Upper lobe of right lung (tissue), 1 donor: ENCODE results near the gene YKT6. TPM values are rescaled to one million over a fixed set of nuclear protein-coding genes. Genes with fewer than 3 reads are reported as not detected.

Source experiments
- ATAC-seq: fragments of 200-7000 bp; cut with Tn5 transposase; one replicate; pipeline ENCODE4 v1.9.1; 2020; ENCODE audit warnings: mild to moderate bottlenecking, moderate library complexity
- DNase-seq: peaks from one replicate; pipeline ENCODE4 v3.0.0-alpha.2; 2020
- H3K27ac ChIP-seq: fragments of 200-600 bp; one replicate; pipeline ENCODE4 v1.8.0; 2022
- H3K27me3 ChIP-seq: fragments of 200-600 bp; one replicate; pipeline ENCODE4 v1.8.0; 2022; ENCODE audit warnings: mild to moderate bottlenecking
- H3K36me3 ChIP-seq: fragments of 200-600 bp; one replicate; pipeline ENCODE4 v1.8.0; 2022
- H3K4me1 ChIP-seq: fragments of 200-600 bp; one replicate; pipeline ENCODE4 v1.8.0; 2022
- H3K4me3 ChIP-seq: fragments of 200-600 bp; one replicate; pipeline ENCODE4 v1.8.0; 2022; ENCODE audit warnings: mild to moderate bottlenecking
- H3K9me3 ChIP-seq: fragments of 200-600 bp; one replicate; pipeline ENCODE4 v1.8.0; 2022
- intact Hi-C: fragments of 100-400 bp; cut with DNase I; formaldehyde crosslinking; loops from one replicate; pipeline ENCODE4 v1.11.0; 2022
- total RNA-seq: library from RNA; stranded (reverse); fragmentation: NEBNext Ultra II Directional; extraction: Animal tissue kit (Norgen Biotek cat#: 25700); gene quantifications from one replicate; pipeline ENCODE4 v1.2.1, GENCODE V29; 2021
- TF ChIP-seq, protein P1 (sequence below): fragments of 200-600 bp; IDR thresholded peaks from one replicate; pipeline ENCODE4 v1.8.0; 2022; ENCODE audit warnings: antibody characterized with exemption
- donor health status: DM: no; HTN: yes; CAD: no; lungs with severe emphysema.

Gene YKT6
- total RNA-seq, 1 donor from 2014 or later = 54.7 TPM

DNA sequence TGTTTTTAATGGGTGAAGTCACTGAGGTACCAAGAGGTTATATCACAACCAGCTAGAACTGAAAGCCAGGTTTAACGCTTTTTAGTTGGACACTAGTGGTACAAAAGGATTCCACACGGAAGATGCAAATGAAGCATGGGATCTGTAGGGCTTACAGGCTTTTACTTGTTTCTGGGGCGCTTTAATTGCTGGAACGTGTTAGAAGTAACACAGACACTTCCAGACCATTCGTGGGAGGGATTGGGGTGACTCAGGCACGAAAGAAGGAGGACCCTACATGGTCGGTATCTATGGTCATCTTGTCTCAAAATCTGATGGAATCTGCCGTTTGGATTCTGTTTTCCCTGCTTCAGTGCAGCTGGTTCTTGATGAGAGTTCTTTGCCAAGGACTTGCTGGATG, 1.0 kb downstream of the YKT6 start:
- peaks cover 27% of the 10 kb centered on the region for H3K36me3 ChIP-seq
- H3K27ac ChIP-seq = no peak overlapping the region
- ATAC-seq (no peak), DNase-seq (no peak)
- peak overlapping the region; percentile 83 for H3K4me3 ChIP-seq
- H3K4me1 ChIP-seq = peaks cover 14% of the 10 kb centered on the region
- intact Hi-C loops = no loop called here
- H3K27me3 ChIP-seq = no peaks in the 10 kb centered on the region
- TF ChIP-seq, protein P1, sequence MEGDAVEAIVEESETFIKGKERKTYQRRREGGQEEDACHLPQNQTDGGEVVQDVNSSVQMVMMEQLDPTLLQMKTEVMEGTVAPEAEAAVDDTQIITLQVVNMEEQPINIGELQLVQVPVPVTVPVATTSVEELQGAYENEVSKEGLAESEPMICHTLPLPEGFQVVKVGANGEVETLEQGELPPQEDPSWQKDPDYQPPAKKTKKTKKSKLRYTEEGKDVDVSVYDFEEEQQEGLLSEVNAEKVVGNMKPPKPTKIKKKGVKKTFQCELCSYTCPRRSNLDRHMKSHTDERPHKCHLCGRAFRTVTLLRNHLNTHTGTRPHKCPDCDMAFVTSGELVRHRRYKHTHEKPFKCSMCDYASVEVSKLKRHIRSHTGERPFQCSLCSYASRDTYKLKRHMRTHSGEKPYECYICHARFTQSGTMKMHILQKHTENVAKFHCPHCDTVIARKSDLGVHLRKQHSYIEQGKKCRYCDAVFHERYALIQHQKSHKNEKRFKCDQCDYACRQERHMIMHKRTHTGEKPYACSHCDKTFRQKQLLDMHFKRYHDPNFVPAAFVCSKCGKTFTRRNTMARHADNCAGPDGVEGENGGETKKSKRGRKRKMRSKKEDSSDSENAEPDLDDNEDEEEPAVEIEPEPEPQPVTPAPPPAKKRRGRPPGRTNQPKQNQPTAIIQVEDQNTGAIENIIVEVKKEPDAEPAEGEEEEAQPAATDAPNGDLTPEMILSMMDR = no peak
- no peaks in the 10 kb centered on the region for H3K9me3 ChIP-seq

DNA sequence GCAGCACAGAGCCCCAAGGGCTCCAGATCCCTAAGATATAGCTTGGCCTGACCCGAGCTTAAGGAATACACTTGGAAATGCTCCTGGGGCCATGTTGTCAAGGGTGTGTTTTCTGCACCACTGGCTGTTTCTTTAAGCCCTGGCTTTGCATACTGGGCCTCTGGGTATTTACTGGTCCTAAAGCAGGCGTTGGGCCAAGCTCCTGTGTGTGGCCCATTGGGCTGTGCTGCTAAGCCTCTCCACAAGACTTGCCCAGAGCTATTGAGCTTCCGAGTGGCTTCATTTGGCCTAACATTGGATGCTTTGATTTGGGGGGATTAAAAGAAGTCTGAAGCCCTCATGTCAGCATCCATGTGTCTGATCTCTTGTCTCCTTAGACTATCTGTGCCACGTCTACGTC, 5.2 kb downstream of the YKT6 start:
- no peak overlapping the region for H3K4me3 ChIP-seq
- ATAC-seq (no peak), DNase-seq (peak; percentile 34)
- TF ChIP-seq, protein P1 = no peak
- no peak overlapping the region for H3K27ac ChIP-seq
- no peaks in the 10 kb centered on the region for H3K9me3 ChIP-seq
- H3K27me3 ChIP-seq = no peaks in the 10 kb centered on the region
- H3K36me3 ChIP-seq = peaks cover 69% of the 10 kb centered on the region
- H3K4me1 ChIP-seq = peaks cover 14% of the 10 kb centered on the region
- intact Hi-C loops = no loop called here

DNA sequence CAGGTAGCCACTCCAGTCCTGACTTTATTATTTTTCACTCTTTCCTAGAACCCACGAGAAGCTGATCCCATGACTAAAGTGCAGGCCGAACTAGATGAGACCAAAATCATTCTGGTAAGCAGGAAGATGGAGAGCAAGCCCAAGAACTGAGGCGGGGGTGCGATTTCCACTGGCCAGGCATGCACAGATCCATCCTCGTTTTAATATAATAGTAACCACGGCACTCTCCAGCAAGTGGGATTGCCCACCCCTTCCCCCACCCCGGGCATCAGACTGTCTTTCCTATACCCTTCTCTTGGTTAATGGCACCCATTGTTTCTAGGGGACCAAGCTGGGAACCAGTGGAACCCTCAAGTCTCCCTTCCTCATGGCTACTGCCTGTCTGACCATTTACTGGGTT, 7.3 kb downstream of the YKT6 start:
- intact Hi-C loops = no loop called here
- H3K9me3 ChIP-seq = no peaks in the 10 kb centered on the region
- H3K36me3 ChIP-seq = peaks cover 90% of the 10 kb centered on the region
- no peaks in the 10 kb centered on the region for H3K4me1 ChIP-seq
- no peaks in the 10 kb centered on the region for H3K27me3 ChIP-seq
- H3K27ac ChIP-seq = no peak overlapping the region
- DNase-seq (peak; percentile 21), ATAC-seq (no peak)
- TF ChIP-seq, protein P1 = no peak
- no peak overlapping the region for H3K4me3 ChIP-seq

DNA sequence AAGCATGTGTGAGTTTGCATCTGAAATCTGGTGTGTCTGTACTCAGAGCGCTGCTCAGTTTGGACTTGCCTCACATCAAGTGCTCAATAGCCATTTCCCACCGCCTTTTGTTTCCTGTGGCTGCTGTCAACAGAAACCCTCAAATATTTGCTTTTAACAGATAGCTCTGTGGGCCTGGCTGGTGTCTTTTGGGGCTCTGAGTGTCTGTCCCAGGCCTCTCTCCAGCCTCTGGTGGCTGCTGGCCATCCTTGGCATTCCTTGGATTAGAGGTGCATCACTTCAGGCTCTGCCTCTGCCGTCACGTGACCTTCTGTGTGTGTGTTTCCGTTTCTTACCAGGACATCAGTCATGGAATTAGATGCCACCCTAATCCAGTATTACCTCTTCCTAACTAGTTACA, 9.3 kb downstream of the YKT6 start:
- intact Hi-C loops = no loop called here
- H3K36me3 ChIP-seq = peaks cover 88% of the 10 kb centered on the region
- H3K4me1 ChIP-seq = no peaks in the 10 kb centered on the region
- no peak overlapping the region for H3K4me3 ChIP-seq
- H3K27ac ChIP-seq = no peak overlapping the region
- TF ChIP-seq, protein P1 = no peak
- H3K9me3 ChIP-seq = no peaks in the 10 kb centered on the region
- no peaks in the 10 kb centered on the region for H3K27me3 ChIP-seq
- peak; percentile 7 for DNase-seq
- no peak for ATAC-seq

DNA sequence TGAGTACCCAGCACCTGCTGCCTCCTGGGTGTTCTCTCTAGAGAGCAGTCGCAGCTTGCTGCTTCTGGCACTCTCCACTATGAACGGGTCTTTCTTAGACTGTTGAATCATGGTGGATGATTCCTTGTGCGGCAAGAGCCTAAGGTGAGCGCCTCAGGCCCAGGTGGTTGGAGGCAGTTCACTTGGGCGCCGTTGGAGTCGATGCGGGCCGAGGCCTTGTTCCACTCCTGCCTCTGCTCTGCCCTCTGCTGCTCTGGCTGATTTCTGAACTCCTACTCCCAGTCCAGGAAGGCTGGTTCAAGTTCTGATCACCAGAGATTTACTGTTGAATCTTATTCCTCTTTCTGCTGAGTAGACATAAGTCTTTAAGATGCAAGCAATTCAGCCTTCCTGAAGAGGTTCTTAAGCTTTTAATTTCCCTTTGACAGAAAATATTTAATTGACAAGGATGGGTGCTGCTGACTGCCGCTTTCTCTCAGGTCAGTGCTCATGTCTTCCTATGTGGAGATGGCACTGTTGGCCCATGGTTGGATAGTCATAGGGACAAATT, 10.4 kb downstream of the YKT6 start:
- TF ChIP-seq, protein P1 = no peak
- intact Hi-C loops = no loop called here
- H3K27me3 ChIP-seq = no peaks in the 10 kb centered on the region
- DNase-seq = peak; percentile 36
- no peak overlapping the region for H3K4me3 ChIP-seq
- no peak for ATAC-seq
- no peaks in the 10 kb centered on the region for H3K9me3 ChIP-seq
- H3K36me3 ChIP-seq = peaks cover 77% of the 10 kb centered on the region
- no peak overlapping the region for H3K27ac ChIP-seq
- no peaks in the 10 kb centered on the region for H3K4me1 ChIP-seq

DNA sequence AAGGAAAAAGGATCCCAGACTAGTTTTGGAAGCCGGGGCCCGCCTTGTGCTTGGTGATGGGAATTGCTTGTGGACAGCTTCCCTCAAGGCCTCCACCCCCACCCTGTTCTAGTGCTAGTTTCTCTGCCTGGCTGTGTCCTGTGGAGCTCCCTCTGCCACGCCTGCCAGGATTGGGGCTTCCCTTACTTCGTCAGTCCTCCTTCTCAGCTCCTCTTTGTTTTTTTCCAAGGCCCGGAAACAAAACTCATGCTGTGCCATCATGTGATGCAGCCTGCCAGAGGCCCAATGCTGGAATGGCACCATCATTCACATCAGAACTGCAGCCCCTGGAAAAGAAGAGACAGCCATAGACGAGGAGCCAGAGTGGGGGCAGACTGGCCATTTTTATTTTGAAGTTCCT, 11.2 kb downstream of the YKT6 start:
- H3K9me3 ChIP-seq = no peaks in the 10 kb centered on the region

More for the DNA sequence above, 11.2 kb downstream of the YKT6 start:
- intact Hi-C loops = no loop called here
- Histone ChIP-seq H3K4me3 (no peak overlapping the region), H3K36me3 (peaks cover 69% of the 10 kb centered on the region), H3K4me1 (no peaks in the 10 kb centered on the region), H3K27ac (no peak overlapping the region), H3K27me3 (no peaks in the 10 kb centered on the region)
- ATAC-seq (no peak), DNase-seq (peak; percentile 10)
- TF ChIP-seq, protein P1 = no peak
